Activated CD4-positive, alpha-beta T cell treated with anti-CD3 and anti-CD28 coated beads for 48 hours (primary cell): ENCODE measurements around the gene CYP4A22.
"Not testable (repeated sequence)": the region's sequence is repeated elsewhere in the genome, so short reads cannot be mapped to it uniquely, and the experiment has no call there.

Source experiments
- DNase-seq: peaks from one replicate; pipeline ENCODE4 v3.0.0-alpha.2; 2020

The CYP4A22 gene

DNA sequence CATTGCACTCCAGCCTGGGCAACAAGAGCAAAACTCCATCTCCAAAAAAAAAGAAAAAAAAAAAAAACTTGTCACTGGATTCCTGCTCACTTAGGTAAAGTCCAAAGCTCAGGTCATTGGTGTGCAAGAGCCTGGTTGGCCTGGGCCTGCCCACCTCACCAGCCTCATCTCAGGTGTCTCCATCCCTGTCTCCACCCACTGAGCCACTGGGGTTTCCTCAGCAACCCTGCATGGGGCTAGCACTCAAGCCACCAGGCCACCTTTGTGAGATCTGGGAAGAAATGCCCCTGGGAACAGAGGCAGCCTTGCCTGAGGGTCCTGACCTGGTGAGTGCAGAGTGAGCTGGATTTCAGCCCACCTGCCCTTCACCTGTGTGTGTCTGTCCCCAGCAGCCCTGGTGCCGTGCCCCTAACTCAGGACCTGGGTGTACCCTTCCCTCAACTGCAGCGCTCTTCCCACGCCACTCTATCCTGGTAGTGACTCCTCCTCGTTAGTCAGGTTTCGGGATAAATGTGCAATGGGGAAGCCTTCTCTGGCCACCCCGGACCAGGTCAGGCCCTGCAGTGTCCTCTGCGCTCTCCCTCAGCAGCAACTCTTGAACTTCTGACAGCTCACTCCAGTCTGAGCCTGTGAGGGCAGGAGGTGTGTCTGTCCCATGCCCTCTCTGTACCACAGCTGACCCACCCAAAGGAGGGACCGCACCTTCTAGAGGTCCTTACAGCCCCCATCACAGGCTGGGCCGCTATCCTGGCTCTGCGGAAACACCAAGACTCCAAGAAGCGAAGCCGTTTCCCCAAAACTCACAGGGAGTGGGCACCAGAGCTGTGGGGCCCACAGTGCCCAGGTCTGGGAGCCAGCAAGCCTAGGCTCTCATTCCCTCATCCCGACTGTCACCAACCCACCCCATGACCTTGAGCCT is 49.3 kb downstream of the CYP4A22 start:
- DNase-seq, result no peak

DNA sequence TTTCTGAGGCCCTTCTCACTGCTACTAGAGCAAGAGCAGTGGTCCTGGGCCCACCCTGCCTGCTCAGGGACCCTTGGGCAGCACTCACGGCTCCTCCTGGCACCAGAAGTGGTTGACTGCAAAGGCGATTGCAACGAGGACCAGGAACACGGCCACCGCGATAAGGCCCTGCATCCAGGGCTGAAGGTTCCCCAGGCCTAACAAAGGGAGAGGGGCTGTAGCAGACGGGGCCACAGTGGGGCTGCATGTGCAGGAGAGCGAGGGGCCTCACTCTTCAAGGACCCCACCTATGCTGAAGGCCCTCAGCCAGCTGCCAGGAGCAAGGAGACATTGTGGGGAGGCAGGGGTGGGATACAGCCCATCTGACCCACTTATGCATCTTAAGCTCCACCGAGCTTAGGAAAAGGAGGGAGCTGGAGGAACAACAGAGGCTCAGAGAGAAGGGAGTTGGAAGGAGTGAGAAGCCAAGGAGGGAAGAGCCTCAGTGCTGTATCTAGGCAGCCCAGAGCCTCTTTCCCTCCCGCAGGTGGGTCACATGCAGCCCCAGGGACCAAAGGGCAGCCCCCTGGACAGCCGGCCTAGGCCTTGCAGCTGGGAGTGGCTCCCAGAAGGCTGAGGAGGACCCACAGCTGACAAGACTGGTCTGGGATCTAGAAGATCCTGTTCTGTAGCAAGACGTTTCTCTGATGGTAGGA is 50.1 kb downstream of the CYP4A22 start:
- no peak for DNase-seq

DNA sequence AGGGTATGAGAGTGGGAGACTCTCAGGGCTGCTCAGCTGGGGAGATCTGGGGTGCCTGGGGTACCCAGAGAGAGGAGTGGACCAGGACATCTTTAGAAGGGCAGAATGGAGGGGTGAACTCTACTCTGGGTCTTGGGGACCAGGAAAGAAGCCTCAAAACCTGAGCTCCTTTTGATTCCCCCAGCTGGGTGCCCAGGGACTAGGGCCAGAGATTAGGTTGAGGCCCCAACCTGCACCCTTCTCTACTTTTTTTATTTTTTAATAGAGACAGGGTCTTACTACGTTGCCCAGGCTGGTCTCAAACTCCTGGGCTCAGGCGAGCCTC is 50.6 kb downstream of the CYP4A22 start:
- DNase-seq, result no peak

DNA sequence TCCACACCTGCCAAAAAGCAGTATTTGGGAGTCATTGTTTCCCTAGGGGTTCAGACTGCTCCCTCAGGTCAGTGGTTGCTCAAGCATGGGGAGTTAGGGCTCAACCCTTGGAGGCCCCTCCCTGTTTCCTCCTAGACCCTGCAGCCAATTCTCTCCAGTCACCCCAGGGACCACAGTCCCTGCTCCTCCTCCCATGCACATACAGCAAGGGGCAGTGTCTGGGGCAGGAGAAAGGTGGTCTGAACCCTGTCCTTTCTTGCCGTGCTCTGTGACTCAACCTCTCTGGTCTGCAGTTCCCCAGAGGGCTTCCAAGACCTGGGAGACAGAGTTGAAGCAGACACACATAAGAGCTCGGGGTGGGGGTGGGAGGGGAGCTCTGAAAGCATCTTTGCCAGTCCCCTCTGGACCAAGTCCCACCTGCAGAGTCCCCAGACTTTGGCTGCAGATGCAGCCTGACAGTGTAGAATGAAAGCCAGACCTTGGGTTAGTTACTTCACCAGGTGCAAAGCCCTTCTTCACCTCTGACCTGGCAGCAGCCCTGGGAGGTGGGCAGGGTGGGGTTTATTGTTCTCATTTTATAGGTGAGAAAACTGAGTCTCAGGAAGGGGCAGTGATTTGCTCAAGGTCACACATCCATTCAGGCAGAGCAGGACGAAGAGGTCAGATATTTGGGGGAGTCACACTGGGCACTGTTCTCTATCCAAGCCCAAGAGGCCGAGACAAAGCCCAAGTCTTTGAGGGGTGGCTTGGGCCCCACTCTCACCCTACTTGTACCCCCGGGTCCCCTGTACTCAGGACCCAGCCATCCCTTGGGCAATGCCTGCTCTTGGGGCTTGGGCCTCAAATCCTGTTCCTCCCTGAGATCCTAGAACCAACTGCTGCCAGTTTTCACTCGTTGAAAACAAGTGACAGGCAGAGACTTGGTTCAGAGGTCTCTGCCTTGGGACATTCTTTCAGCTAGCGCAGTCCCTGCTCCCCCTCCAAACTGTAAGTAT is 51.8 kb downstream of the CYP4A22 start:
- no peak for DNase-seq

DNA sequence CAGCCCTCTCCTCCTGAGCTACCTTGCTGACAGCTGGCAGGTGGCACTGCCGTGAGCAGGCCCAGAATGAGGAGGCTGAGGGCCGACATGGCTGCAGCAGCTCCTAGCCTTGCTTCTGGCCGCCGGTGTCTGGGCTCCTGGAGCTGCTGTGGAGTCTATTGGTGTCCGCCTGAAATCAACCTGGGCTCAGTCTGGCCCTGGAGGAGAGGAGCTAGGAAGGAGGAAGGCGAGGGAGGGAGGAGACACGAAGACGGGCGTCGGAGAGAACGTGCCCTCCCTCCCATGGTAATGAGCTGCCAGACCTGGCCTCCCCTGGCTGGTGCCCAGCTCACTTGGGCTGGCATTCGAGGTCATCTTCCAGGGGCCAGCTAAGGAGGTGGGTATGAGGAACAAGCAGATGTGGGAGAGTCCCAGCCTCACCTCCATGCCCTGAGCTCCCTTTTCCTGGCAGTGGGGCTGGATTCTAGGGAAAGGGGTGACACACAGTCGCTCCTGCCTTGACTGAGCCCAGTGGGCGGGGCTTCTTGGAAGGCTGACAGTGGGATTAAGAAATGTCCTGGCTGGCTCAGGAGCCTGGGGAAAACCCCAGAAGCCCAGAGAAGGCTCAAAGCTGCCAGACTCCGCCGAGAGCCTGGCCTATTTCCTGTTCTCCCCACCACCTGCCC is 52.7 kb downstream of the CYP4A22 start, which contains the start of gene PDZK1IP1:
TSS of gene PDZK1IP1 (minus strand) at position 193 of the 665 bp plus-strand sequence. CDS start at position 89, 104 bp downstream.
- DNase-seq, result no peak

DNA sequence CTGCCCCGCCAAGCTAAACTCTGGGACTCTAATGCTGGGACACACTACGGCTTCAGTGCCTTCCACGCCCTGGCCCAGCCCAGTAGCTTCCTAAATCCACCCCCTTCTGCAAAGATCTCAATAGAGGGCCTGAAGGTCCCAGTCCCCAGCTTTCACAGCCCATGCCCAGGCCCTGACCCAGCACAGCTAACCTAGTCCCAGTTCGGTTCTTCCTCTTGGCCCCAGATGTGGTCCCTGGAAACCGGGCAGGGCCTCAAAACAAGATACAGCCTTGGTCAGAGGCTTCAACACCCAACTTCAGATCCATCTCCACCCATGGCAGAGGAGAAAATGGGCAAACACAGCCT is 53.2 kb downstream of the CYP4A22 start:
- no peak for DNase-seq

DNA sequence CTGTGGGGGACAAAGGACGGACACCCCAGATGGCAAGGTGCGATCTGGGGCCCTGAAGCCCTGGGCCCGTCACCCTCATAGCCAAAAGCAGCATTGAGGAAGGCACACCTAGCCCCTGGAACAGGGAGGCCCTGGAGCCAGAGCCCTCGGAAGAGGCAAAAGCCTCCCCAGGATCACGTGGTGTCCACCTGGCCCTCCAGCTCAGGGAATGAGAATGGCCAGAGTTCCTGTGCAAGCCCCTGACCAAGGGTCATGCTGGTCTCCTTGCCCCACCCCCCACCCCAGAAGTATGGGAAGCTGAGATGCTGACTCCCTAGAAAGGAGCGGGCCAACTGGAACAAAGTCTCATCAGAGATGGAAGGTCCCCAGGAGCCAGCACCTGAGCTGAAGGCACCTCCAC is 53.6 kb downstream of the CYP4A22 start:
- no peak for DNase-seq

DNA sequence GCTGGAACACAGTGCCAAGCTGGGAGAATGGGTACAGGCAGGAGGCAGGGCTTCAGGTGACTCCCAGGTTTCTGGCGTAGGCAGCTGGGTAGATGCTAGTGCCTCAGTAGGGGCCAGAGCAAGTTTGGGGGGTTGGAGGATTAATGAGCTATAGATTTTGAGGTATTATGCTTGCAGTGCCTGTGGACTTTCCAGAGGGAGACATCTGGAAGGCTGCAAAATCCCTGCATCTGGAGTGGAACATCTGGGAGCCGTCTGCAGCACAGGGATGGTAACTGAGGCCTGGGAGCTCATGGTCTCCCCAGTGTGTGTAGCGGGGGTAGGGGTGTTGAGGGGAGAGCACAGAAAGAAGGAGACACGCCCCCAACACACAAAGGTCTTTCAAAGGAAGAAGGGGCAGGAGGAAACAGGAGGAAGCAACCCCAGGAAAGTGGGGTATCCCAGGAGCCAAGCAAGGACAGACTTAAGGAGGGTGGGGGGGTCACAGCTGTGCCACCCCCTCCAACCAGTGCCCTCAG is 54.8 kb downstream of the CYP4A22 start:
- no peak for DNase-seq

DNA sequence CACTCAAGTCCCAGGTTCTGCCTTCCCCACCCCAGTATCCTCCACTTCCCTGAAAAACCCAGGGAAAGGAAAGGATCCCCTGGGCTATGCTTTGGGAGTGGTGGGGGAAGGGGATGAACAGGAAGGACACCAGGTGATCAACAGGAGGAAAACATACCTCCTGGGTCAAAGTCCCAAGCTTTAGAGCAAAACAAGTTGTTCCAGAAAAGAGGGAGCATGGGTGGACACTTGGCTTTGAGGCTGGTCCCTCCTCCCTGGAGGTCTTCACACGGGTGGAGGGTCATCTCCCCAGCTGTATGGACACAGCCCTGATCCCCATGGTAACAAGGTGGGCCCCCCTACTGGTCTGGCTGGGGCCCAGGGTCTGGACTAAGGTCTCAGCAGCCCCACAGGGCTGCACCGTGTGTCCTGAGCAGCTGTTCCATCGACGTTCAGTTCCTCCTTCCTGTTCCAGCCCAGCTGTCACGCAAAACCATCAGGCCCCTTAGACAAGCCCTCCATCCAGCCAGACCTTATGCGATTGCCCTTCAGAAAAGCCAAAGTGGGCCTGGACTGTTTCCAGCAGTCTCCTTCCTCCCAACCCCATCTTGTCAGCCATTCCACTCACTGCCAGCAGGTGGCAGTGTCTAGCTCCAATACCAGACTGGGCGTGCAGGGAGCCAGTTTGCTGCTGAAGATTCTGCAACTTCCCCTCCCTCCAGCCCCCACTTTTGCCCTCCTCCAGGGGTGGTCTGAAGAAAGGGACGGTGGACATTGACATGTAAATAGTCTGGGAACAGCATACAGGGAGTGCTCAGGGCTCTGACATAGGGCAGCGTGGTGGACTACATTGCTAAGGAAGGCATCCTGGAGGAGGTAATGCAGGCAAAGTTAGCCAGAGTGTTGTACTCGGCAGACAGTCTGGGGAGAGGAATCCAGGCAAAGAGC is 55.5 kb downstream of the CYP4A22 start:
- DNase-seq, result peak; percentile 77

DNA sequence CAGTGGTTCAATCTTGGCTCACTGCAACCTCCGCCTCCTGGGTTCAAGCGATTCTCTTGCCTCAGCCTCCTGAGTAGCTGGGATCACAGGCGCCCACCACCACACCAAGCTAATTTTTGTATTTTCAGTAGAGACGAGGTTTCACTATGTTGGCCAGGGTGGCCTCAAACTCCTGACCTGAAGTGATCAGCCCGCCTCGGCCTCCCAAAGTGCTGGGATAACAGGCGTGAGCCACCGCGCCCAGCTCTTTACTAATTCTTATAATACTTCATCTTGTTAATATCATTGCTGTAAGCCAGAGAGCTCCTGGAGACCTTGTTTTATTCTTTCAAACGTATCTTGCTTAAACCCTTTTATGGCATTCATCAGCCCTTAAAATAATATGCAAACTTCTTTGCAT is 56.3 kb downstream of the CYP4A22 start:
- DNase-seq, result not testable (repeated sequence)

DNA sequence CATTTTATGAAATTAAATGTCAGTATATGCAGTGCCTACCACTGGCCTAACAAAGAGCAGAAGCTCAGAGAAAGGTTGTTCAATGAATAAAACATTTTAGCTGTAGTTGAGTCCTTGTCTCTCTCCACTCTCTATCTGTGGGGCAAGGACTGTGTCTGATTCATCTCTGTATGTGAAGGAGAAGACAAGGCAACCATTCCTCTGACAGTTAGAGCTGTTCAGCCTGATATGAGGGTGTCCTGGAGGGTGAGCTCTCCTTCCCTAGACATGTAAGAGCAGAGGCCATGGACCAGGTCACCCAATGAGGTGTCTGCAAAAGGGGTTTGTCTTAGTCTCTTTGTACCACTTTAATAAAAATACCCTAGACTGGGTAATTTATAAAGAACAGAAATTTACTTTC is 57.1 kb downstream of the CYP4A22 start:
- no peak for DNase-seq

DNA sequence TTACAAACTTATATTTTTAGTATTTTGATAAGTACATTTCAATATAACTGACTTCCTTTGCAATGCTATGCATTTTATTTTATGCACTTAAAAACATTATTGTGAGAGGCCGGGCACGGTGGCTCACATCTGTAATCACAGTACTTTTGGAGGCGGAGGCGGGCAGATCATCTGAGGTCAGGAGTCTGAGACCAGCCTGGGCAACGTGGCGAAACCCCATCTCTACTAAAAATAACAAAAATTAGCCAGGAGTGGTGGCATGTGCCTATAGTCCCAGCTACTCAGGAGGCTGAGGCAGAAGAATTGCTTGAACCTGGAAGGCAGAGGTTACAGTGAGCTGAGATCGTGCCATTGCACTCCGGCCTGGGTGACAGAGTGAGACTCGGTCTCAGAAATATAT is 58.7 kb downstream of the CYP4A22 start:
- not testable (repeated sequence) for DNase-seq

DNA sequence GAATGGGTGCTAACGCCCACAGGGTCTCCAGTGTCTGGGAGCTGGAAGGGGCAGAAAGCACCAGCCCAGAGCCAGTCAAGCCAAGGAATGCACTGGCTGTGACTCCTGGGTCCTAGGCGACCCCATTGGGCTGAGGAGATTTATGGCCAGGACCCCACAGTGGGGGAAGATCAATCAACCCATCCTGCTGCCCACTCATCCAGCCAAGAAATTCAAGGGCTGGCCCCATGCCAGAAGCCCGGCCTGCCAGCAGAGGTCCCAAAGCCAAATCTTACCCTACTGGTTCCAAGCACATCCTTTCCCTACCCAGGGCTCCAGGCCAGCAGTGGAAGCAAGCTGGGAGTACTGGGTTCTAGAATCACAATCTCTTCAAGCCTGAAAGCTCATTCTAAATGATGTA is 59.4 kb downstream of the CYP4A22 start:
- no peak for DNase-seq

DNA sequence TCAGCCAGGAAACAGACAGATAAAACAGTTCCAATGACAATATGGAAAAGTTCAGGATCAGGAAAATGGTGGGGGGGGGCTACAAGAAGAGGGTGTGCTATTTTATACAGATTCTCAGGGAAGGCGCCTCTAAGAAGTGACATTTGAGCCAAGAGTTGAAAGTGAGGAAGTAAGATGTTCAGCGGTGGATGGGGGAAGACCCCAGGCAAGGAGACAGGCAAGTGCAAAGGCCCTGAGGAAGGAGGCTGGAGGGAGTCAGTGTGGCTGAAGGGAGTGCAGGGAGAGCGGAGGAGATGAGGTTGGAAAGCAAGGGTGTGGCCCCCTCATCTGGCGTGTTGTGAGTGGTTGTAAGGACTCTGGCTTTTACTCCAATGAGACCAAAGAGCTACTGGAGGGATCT is 61.0 kb downstream of the CYP4A22 start:
- DNase-seq, result no peak
